WI38 (cell line): ENCODE data around the gene IRAK3.

ENCODE experiments used
- H3K4me3 ChIP-seq: 2 replicates; pipeline ENCODE4 v1.5.1; 2011; ENCODE audit warnings: low read depth, mild to moderate bottlenecking, control low read depth, low read length
- CTCF ChIP-seq: IDR thresholded peaks from 2 replicates; pipeline ENCODE4 v1.5.1; 2012; ENCODE audit warnings: low read depth, mild to moderate bottlenecking, control low read depth, low read length

The IRAK3 gene

GRCh38 chr12:66297923-66298322 is 108.9 kb downstream of the IRAK3 start:
- no peak overlapping the region for H3K4me3 ChIP-seq
- no peak for TF ChIP-seq CTCF

- H3K4me3 ChIP-seq: peak within 1 kb of the TSS; percentile 90
- TF ChIP-seq CTCF: no peak
Measured at GRCh38 chr12:66301944-66302826, 113.2 kb downstream of the IRAK3 start, which contains the start of gene HELB. HELB (plus strand) TSS chr12:66302493; CDS start chr12:66302604, 111 bp downstream.

- H3K4me3 ChIP-seq: peak overlapping the region; percentile 90
- no peak for TF ChIP-seq CTCF
Measured at GRCh38 chr12:66302827-66303169, 113.8 kb downstream of the IRAK3 start.

GRCh38 chr12:66303316-66303804 is 114.3 kb downstream of the IRAK3 start:
- peak overlapping the region; percentile 90 for H3K4me3 ChIP-seq
